Astrocyte (in vitro differentiated cells and primary cell): ENCODE measurements around the gene S100A14.

Experiments used
- EZH2 ChIP-seq: IDR thresholded peaks from 2 replicates; pipeline ENCODE4 v1.6.1; 2012; ENCODE audit warnings: mild to moderate bottlenecking, low read length, inconsistent platforms; ENCODE audit not compliant: insufficient read depth
- TF ChIP-seq, protein P1 (sequence below): IDR thresholded peaks from 2 replicates; pipeline ENCODE4 v1.5.1; 2011; ENCODE audit warnings: low read depth, mild to moderate bottlenecking, inconsistent platforms, low read length, moderate library complexity; ENCODE audit not compliant: insufficient read depth

DNA sequence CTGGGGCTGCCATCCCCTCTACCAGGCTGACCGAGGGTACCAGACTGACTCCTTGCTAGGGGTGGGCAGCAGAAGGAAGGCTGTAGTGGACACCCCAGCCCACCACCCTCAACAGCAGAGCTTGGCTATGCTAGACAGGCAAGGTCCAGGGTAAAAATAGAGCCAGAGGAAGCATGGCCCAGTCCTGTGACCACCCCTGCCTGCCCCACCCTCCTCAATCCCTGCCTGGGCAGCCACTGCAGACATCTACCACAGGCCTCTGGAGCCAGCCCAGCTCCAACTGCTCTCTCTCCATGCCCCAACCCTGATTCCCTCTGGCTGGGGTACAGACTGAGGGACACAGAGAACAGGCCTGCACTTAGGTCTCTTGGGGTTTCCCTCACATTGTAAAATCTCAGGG lies 13.8 kb upstream of the S100A14 start:
- TF ChIP-seq, protein P1, sequence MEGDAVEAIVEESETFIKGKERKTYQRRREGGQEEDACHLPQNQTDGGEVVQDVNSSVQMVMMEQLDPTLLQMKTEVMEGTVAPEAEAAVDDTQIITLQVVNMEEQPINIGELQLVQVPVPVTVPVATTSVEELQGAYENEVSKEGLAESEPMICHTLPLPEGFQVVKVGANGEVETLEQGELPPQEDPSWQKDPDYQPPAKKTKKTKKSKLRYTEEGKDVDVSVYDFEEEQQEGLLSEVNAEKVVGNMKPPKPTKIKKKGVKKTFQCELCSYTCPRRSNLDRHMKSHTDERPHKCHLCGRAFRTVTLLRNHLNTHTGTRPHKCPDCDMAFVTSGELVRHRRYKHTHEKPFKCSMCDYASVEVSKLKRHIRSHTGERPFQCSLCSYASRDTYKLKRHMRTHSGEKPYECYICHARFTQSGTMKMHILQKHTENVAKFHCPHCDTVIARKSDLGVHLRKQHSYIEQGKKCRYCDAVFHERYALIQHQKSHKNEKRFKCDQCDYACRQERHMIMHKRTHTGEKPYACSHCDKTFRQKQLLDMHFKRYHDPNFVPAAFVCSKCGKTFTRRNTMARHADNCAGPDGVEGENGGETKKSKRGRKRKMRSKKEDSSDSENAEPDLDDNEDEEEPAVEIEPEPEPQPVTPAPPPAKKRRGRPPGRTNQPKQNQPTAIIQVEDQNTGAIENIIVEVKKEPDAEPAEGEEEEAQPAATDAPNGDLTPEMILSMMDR, result no peak
- no peak for TF ChIP-seq EZH2
